ENCODE data around the gene CLCA2. TPM values are rescaled to one million over a fixed set of nuclear protein-coding genes. Genes with fewer than 3 reads are reported as not detected.

CLCA2 gene
- total and polyA plus RNA-seq, 2 experiments from 2014 or later = 0.14 to 0.22 TPM

- H3K36me3 ChIP-seq (ENCODE audit: low read depth) = no peaks in the 10 kb centered on the region
- no peak within 1 kb of the TSS for H3K9ac ChIP-seq
- WGBS, 2 experiments (ENCODE audit: low coverage in 1 of 2, low lambda C conversion rate in 2 of 2, missing lambda C conversion rate in 2 of 2) = 73 to 78% methylated on average over 7 of the region's 7 CpGs
- no peak for DNase-seq
- H3K27me3 ChIP-seq (replicated peaks; ENCODE audit: insufficient read depth) = no peaks in the 10 kb centered on the region
- no peak within 1 kb of the TSS for H3K27ac ChIP-seq
- in situ Hi-C loops (cut with MboI) = no loop called here
- H3K79me2 ChIP-seq (ENCODE audit: insufficient read depth) = no peaks in the 10 kb centered on the region
- H4K20me1 ChIP-seq (ENCODE audit: insufficient read depth) = no peaks in the 10 kb centered on the region
- no peaks in the 10 kb centered on the region for H3K9me2 ChIP-seq (ENCODE audit: insufficient read depth)
- no peaks in the 10 kb centered on the region for H3F3A ChIP-seq (ENCODE audit: insufficient read depth)
- H3K9me3 ChIP-seq (ENCODE audit: low read depth) = no peaks in the 10 kb centered on the region
- no peak within 1 kb of the TSS for H2AFZ ChIP-seq
- TF ChIP-seq EZH2 (IDR thresholded peaks at IDR 0.05; ENCODE audit: insufficient read depth, poor library complexity, severe bottlenecking) = no peak
- no peak for TF ChIP-seq EZH2phosphoT487 (IDR thresholded peaks at IDR 0.05; ENCODE audit: insufficient read depth, low read depth)
- no peaks in the 10 kb centered on the region for H3K4me1 ChIP-seq (ENCODE audit: insufficient read depth)
- H3K4me2 ChIP-seq (ENCODE audit: unreplicated experiment) = no peak within 1 kb of the TSS
- no peak within 1 kb of the TSS for H3K4me3 ChIP-seq
Observed at GRCh38 chr1:86468501-86468977, 44.6 kb downstream of the CLCA2 start, which contains the start of gene CLCA1. TSS of gene CLCA1 (plus strand) at chr1:86468927. CDS start at chr1:86468972, 45 bp downstream.

DNA sequence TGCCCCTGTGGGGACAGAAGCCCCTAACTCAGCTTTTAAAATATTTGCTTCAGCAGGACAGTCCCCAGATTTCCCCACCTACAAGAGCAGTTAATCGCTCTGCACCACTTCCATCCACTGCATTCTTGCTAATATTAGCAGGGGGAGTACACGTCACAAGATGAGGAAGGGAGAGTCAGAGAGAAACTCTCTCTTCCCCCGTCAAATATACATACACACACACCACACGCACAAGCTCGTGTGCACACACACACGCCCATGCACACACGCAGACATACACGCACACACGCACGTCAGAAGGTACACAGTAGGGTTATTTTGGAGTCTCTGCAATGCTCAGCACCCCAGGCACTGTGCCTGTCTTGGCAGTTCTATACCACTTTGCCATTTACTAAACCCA is 46.9 kb downstream of the CLCA2 start:
- Histone ChIP-seq H3K9ac (no peak overlapping the region), H3K9me2 (ENCODE audit: insufficient read depth) (no peaks in the 10 kb centered on the region), H3K36me3 (ENCODE audit: low read depth) (no peaks in the 10 kb centered on the region), H3K4me3 (no peak overlapping the region), H3K9me3 (ENCODE audit: low read depth) (no peaks in the 10 kb centered on the region), H3K79me2 (ENCODE audit: insufficient read depth) (no peaks in the 10 kb centered on the region), H3K4me1 (ENCODE audit: insufficient read depth) (peaks cover 4% of the 10 kb centered on the region; the same call in 1 of the 2 replicates), H2AFZ (no peak overlapping the region), H3K4me2 (ENCODE audit: unreplicated experiment) (no peak overlapping the region), H3F3A (ENCODE audit: insufficient read depth) (no peaks in the 10 kb centered on the region), H3K27ac (no peak overlapping the region), H3K27me3 (replicated peaks; ENCODE audit: insufficient read depth) (no peaks in the 10 kb centered on the region), H4K20me1 (ENCODE audit: insufficient read depth) (no peaks in the 10 kb centered on the region)
- WGBS, 2 experiments (ENCODE audit: low coverage in 1 of 2, low lambda C conversion rate in 2 of 2, missing lambda C conversion rate in 2 of 2) = 93 to 96% methylated on average over 10 of the region's 10 CpGs
- no peak for DNase-seq
- no peak for TF ChIP-seq EZH2phosphoT487 (IDR thresholded peaks at IDR 0.05; ENCODE audit: insufficient read depth, low read depth)
- no peak for TF ChIP-seq EZH2 (IDR thresholded peaks at IDR 0.05; ENCODE audit: insufficient read depth, poor library complexity, severe bottlenecking)
- in situ Hi-C loops (cut with MboI) = no loop called here

- H3K27ac ChIP-seq = no peak overlapping the region
- H3K9ac ChIP-seq = no peak overlapping the region
- no peaks in the 10 kb centered on the region for H4K20me1 ChIP-seq (ENCODE audit: insufficient read depth)
- no peak overlapping the region for H3K4me3 ChIP-seq
- H3K27me3 ChIP-seq (replicated peaks; ENCODE audit: insufficient read depth) = no peaks in the 10 kb centered on the region
- TF ChIP-seq EZH2 (IDR thresholded peaks at IDR 0.05; ENCODE audit: insufficient read depth, poor library complexity, severe bottlenecking) = no peak
- no peak for TF ChIP-seq EZH2phosphoT487 (IDR thresholded peaks at IDR 0.05; ENCODE audit: insufficient read depth, low read depth)
- H3F3A ChIP-seq (ENCODE audit: insufficient read depth) = no peaks in the 10 kb centered on the region
- in situ Hi-C loops (cut with MboI) = no loop called here
- H3K9me3 ChIP-seq (ENCODE audit: low read depth) = no peaks in the 10 kb centered on the region
- no peak overlapping the region for H2AFZ ChIP-seq
- H3K36me3 ChIP-seq (ENCODE audit: low read depth) = no peaks in the 10 kb centered on the region
- H3K9me2 ChIP-seq (ENCODE audit: insufficient read depth) = no peaks in the 10 kb centered on the region
- H3K4me1 ChIP-seq (ENCODE audit: insufficient read depth) = peaks cover 4% of the 10 kb centered on the region; the same call in 1 of the 2 replicates
- no peaks in the 10 kb centered on the region for H3K79me2 ChIP-seq (ENCODE audit: insufficient read depth)
- no peak overlapping the region for H3K4me2 ChIP-seq (ENCODE audit: unreplicated experiment)
- DNase-seq = peak; percentile 17
Observed at GRCh38 chr1:86471291-86471690, 47.3 kb downstream of the CLCA2 start.

DNA sequence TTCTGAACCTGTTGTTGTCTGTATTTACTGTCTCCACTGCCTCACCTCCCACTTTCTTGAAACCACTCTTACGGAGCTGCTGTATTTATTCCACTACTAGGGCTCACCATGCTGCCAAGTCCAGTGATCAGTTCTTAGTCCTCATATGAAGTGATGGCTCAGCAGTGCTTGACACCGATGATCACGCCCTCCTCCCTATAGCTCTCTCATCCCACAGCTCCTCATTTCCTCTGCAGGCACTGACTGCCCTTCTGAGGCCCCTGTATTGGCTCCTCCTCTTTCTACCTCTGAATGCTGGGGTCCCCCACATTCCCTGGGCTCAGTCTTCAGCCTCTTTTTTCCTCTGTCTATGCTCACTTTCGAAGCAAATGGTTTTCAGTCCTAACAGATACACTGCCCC is 48.2 kb downstream of the CLCA2 start:
- no peaks in the 10 kb centered on the region for H3K9me2 ChIP-seq (ENCODE audit: insufficient read depth)
- no peaks in the 10 kb centered on the region for H3K9me3 ChIP-seq (ENCODE audit: low read depth)
- peaks cover 4% of the 10 kb centered on the region; the same call in 1 of the 2 replicates for H3K4me1 ChIP-seq (ENCODE audit: insufficient read depth)
- H3K27me3 ChIP-seq (replicated peaks; ENCODE audit: insufficient read depth) = no peaks in the 10 kb centered on the region
- H3K9ac ChIP-seq = no peak overlapping the region
- H3F3A ChIP-seq (ENCODE audit: insufficient read depth) = no peaks in the 10 kb centered on the region
- H3K27ac ChIP-seq = no peak overlapping the region
- peak overlapping the region; percentile 54; the same call in 1 of the 2 replicates for H2AFZ ChIP-seq
- no peaks in the 10 kb centered on the region for H3K36me3 ChIP-seq (ENCODE audit: low read depth)
- no peaks in the 10 kb centered on the region for H3K79me2 ChIP-seq (ENCODE audit: insufficient read depth)
- no peak for DNase-seq
- H3K4me2 ChIP-seq (ENCODE audit: unreplicated experiment) = no peak overlapping the region
- H4K20me1 ChIP-seq (ENCODE audit: insufficient read depth) = no peaks in the 10 kb centered on the region
- no peak overlapping the region for H3K4me3 ChIP-seq
- in situ Hi-C loops (cut with MboI) = no loop called here
- TF ChIP-seq EZH2phosphoT487 (IDR thresholded peaks at IDR 0.05; ENCODE audit: insufficient read depth, low read depth) (no peak), EZH2 (IDR thresholded peaks at IDR 0.05; ENCODE audit: insufficient read depth, poor library complexity, severe bottlenecking) (no peak)
- 91 to 97% methylated on average over 4 of the region's 4 CpGs for WGBS, 2 experiments (ENCODE audit: low coverage in 1 of 2, low lambda C conversion rate in 2 of 2, missing lambda C conversion rate in 2 of 2)

GRCh38 chr1:86472767-86473166 is 48.8 kb downstream of the CLCA2 start:
- Histone ChIP-seq H4K20me1 (ENCODE audit: insufficient read depth) (no peaks in the 10 kb centered on the region), H3K27me3 (replicated peaks; ENCODE audit: insufficient read depth) (no peaks in the 10 kb centered on the region), H3K9me3 (ENCODE audit: low read depth) (no peaks in the 10 kb centered on the region), H3K9ac (no peak overlapping the region), H3K4me2 (ENCODE audit: unreplicated experiment) (no peak overlapping the region), H3K27ac (no peak overlapping the region), H3K79me2 (ENCODE audit: insufficient read depth) (no peaks in the 10 kb centered on the region), H3K9me2 (ENCODE audit: insufficient read depth) (no peaks in the 10 kb centered on the region), H3K36me3 (ENCODE audit: low read depth) (no peaks in the 10 kb centered on the region), H3F3A (ENCODE audit: insufficient read depth) (no peaks in the 10 kb centered on the region), H2AFZ (no peak overlapping the region), H3K4me3 (no peak overlapping the region), H3K4me1 (ENCODE audit: insufficient read depth) (peaks cover 4% of the 10 kb centered on the region; the same call in 1 of the 2 replicates)
- WGBS, 2 experiments (ENCODE audit: low coverage in 1 of 2, low lambda C conversion rate in 2 of 2, missing lambda C conversion rate in 2 of 2) = 59 to 60% methylated on average over 3 of the region's 3 CpGs
- TF ChIP-seq EZH2phosphoT487 (IDR thresholded peaks at IDR 0.05; ENCODE audit: insufficient read depth, low read depth) (no peak), EZH2 (IDR thresholded peaks at IDR 0.05; ENCODE audit: insufficient read depth, poor library complexity, severe bottlenecking) (no peak)
- DNase-seq = no peak
- in situ Hi-C loops (cut with MboI) = no loop called here

All from GM23248 (cell line).